Measurements from ENCODE around the gene TBCD.
"Not testable (repeated sequence)": the region's sequence is repeated elsewhere in the genome, so short reads cannot be mapped to it uniquely, and the experiment has no call there.

Gene TBCD

DNA sequence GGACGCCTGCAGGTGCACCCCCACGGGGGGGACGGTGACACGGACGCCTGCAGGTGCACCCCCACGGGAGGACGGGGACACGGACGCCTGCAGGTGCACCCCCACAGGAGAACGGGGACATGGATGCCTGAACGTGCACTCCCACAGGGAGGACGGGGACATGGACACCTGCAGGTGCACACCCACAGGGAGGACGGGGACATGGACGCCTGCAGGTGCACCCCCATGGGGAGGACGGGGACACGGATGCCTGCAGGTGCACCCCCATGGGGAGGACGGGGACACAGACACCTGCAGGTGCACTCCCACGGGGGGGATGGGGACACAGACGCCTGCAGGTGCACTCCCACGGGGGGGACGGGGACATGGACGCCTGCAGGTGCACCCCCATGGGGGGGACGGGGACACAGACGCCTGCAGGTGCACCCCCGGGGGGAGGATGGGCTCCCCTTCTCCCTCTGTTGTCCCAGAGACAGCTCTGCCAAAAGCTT, 213.0 kb downstream of the TBCD start:
- H3K4me3 ChIP-seq (ENCODE audit: low read depth, low read length) = no peak overlapping the region
- no peaks in the 10 kb centered on the region for H3K27me3 ChIP-seq (replicated peaks)
- no peaks in the 10 kb centered on the region for H3K36me3 ChIP-seq (replicated peaks)
- H3K27ac ChIP-seq = no peak overlapping the region
- no peak for DNase-seq
- in situ Hi-C loops (cut with HindIII; ENCODE audit: low pct_ligation_motif_present, low sequenced_read_pairs) = no loop called here
- TF ChIP-seq, protein P1, sequence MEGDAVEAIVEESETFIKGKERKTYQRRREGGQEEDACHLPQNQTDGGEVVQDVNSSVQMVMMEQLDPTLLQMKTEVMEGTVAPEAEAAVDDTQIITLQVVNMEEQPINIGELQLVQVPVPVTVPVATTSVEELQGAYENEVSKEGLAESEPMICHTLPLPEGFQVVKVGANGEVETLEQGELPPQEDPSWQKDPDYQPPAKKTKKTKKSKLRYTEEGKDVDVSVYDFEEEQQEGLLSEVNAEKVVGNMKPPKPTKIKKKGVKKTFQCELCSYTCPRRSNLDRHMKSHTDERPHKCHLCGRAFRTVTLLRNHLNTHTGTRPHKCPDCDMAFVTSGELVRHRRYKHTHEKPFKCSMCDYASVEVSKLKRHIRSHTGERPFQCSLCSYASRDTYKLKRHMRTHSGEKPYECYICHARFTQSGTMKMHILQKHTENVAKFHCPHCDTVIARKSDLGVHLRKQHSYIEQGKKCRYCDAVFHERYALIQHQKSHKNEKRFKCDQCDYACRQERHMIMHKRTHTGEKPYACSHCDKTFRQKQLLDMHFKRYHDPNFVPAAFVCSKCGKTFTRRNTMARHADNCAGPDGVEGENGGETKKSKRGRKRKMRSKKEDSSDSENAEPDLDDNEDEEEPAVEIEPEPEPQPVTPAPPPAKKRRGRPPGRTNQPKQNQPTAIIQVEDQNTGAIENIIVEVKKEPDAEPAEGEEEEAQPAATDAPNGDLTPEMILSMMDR (IDR thresholded peaks at IDR 0.05; ENCODE audit: low read depth, low read length, missing control alignments) = no peak

DNA sequence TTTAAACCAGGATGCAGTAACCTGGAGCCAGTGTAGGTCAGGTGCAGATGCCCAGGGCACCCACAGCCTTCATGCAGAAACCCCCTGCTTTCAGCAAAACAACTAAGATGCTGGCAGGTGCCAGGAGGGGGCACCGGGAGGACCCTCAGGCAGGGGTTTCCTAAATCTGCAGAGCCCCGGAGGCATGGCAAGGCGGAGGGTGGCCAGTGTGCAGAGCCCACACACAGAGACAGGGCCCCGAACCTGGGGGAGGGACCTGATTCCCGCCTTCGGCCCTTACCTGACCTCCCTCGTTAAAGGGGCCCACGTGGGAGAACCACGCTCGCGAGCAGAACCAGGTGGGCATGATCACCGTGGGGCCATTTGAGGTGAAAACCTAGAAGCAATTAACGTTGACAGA, 213.5 kb downstream of the TBCD start:
- H3K4me3 ChIP-seq (ENCODE audit: low read depth, low read length) = no peak overlapping the region
- in situ Hi-C loops (cut with HindIII; ENCODE audit: low pct_ligation_motif_present, low sequenced_read_pairs) = no loop called here
- TF ChIP-seq, protein P1 (IDR thresholded peaks at IDR 0.05; ENCODE audit: low read depth, low read length, missing control alignments) = no peak
- no peak overlapping the region for H3K27ac ChIP-seq
- no peaks in the 10 kb centered on the region for H3K36me3 ChIP-seq (replicated peaks)
- no peak for DNase-seq
- H3K27me3 ChIP-seq (replicated peaks) = no peaks in the 10 kb centered on the region

DNA sequence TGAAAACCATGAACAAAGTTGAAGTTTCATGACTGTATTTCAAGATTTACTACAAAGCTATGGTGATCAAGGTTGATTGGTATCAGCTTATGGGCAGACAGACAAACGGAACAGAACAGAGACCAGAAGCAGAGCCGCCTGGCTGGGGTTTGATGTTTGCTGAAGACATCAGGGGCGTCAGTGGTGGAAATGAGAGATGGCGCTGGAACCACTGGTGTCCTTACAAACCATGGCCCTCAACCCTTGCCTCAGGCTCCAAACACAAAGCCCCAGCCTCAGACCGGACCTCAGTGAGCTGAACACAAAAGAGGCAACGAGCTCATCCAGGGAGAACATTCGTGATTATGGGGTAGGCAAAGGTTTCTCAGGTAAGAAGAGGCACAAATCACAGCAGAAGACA, 214.6 kb downstream of the TBCD start:
- in situ Hi-C loops (cut with HindIII; ENCODE audit: low pct_ligation_motif_present, low sequenced_read_pairs) = no loop called here
- H3K27me3 ChIP-seq (replicated peaks) = no peaks in the 10 kb centered on the region
- no peak for DNase-seq
- no peak overlapping the region for H3K4me3 ChIP-seq (ENCODE audit: low read depth, low read length)
- H3K27ac ChIP-seq = no peak overlapping the region
- TF ChIP-seq, protein P1 (IDR thresholded peaks at IDR 0.05; ENCODE audit: low read depth, low read length, missing control alignments) = no peak
- H3K36me3 ChIP-seq (replicated peaks) = no peaks in the 10 kb centered on the region

DNA sequence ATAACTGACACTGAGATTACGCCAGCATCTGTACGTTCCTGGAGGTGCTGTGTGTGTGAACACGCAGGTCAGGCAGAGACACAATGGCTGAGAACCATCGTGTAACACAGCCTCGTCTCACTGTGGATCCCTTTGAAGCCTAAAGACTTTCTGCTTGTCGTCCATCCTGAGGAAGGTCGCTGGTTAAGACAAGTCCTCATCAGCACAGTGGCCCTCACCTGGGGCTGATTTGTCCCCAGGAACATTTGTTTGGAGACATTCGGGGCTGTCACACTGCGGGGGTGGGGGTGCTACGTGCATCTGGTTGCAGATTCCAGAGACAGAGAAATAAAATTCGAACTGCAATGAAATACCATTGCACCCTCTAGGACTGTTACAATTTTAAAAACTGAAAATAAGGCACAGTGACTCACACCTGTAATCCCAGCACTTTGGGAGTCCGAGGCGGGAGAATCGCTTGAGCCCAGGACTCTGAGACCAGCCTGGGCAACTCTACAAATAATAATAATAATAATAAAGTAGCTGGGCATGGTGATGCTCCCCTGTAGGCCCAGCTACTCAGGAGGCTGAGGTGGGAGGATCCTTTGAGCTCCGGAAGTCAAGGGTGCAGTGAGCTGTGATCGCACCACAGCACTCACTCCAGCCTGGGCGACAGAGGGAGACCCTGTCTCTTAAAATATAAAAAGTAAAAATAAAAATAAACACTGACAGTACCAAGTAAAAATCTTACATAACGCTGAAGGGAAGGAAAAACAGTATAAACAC, 215.6 kb downstream of the TBCD start:
- Histone ChIP-seq H3K27ac (no peak overlapping the region), H3K36me3 (replicated peaks) (no peaks in the 10 kb centered on the region), H3K27me3 (replicated peaks) (no peaks in the 10 kb centered on the region), H3K4me3 (ENCODE audit: low read depth, low read length) (no peak overlapping the region)
- no peak for DNase-seq
- in situ Hi-C loops (cut with HindIII; ENCODE audit: low pct_ligation_motif_present, low sequenced_read_pairs) = no loop called here
- TF ChIP-seq, protein P1 (IDR thresholded peaks at IDR 0.05; ENCODE audit: low read depth, low read length, missing control alignments) = no peak

DNA sequence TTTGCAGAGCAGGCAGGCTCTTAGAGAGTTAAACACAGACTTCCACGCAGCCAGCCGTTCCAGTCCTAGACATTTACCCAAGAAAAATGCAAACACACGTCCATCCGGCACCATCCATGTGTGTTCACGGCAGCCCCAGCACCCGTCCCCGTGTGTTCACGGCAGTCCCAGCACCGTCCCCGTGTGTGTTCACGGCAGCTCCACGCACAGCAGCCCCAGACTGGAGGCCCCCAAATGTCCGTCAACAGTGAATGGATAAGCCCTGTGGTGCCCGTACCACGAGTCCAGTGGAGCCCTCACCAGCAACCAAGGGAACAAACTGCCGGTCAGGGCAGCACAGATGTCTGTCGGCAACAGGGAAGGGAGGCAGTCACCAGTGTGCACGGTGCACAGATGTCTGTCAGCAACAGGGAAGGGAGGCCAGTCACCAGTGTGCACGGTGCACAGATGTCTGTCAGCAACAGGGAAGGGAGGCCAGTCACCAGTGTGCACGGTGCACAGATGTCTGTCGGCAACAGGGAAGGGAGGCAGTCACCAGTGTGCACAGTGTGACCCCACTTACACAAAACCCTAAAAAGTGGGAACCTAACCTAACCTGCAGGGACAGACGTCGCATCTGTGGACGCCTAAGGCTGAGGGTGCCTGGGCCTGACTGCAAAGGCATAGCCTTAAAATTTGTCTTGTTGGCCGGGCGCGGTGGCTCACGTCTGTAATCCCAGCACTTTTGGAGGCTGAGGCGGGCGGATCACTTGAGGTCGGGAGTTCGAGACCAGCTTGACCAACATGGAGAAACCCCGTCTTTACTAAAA, 216.4 kb downstream of the TBCD start:
- H3K27me3 ChIP-seq (replicated peaks); DNase-seq; in situ Hi-C loops (cut with HindIII; ENCODE audit: low pct_ligation_motif_present, low sequenced_read_pairs); H3K36me3 ChIP-seq (replicated peaks); H3K4me3 ChIP-seq (ENCODE audit: low read depth, low read length); H3K27ac ChIP-seq: not testable (repeated sequence)

DNA sequence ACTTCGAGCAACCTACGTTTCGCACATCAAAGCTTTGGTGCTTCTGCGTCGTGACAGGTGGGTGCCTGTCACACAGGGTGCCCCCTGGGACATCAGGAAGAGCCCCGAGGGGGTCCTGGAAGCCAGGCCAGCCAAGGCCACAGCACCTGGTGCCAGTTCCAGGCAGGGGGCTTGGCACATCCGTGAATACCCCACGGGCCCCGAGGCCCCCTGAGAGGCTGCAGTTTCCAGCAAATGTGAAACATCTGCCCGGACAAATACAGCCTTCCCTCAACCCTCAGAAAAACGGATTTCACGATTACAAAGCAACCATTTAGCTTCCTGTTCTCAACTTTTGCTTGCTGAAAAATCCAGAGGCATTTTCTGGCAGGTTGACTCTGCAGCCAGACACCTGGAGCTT, 218.2 kb downstream of the TBCD start:
- no peaks in the 10 kb centered on the region for H3K36me3 ChIP-seq (replicated peaks)
- TF ChIP-seq, protein P1 (IDR thresholded peaks at IDR 0.05; ENCODE audit: low read depth, low read length, missing control alignments) = no peak
- H3K27me3 ChIP-seq (replicated peaks) = no peaks in the 10 kb centered on the region
- no peak for DNase-seq
- H3K27ac ChIP-seq = no peak overlapping the region
- in situ Hi-C loops (cut with HindIII; ENCODE audit: low pct_ligation_motif_present, low sequenced_read_pairs) = no loop called here
- H3K4me3 ChIP-seq (ENCODE audit: low read depth, low read length) = no peak overlapping the region
